AG04449 (cell line): ENCODE results near the gene COL4A1.

ENCODE experiments used
- CTCF ChIA-PET: fragments of 350-600 bp; formaldehyde crosslinking; extraction: SDS; loops from one replicate; lab custom pipeline; 2021; ENCODE audit warnings: antibody characterized with exemption; lab: Yijun Ruan, JAX
- POLR2A ChIA-PET: fragments of 400-600, 350-600 bp; formaldehyde crosslinking; extraction: SDS; loops from one replicate; lab custom pipeline; 2020; ENCODE audit warnings: antibody characterized with exemption, inconsistent platforms; lab: Yijun Ruan, JAX
- DNase-seq: peaks from one replicate; pipeline ENCODE4 v3.0.0-alpha.2; 2010; ENCODE audit warnings: low read depth, low spot score
- H3K4me3 ChIP-seq: 2 replicates; pipeline ENCODE4 v1.5.1; 2011; ENCODE audit warnings: low read depth, mild to moderate bottlenecking, control low read depth, low read length
- CTCF ChIP-seq: IDR thresholded peaks from one replicate; pipeline ENCODE4 v1.5.1; 2011; ENCODE audit warnings: mild to moderate bottlenecking, moderate library complexity, low read length, control low read depth, inconsistent platforms; ENCODE audit not compliant: insufficient read depth; ENCODE audit errors: missing control alignments

COL4A1 gene

GRCh38 chr13:110329798-110330461 is 23.0 kb upstream of the COL4A1 start:
- CTCF ChIA-PET: interaction anchor here (1.3 kb wide), 1 partner anchor 82 kb away, joined by 4 read pairs; no protein-coding TSS in a partner anchor
- TF ChIP-seq CTCF: no peak
- POLR2A ChIA-PET: interaction anchor here (1.4 kb wide), 1 partner anchor 74 kb away, joined by 4 read pairs; no protein-coding TSS in a partner anchor
- no peak for DNase-seq
- no peak overlapping the region; the same call in 1 of the 2 replicates for H3K4me3 ChIP-seq

GRCh38 chr13:110329258-110329657 is 22.3 kb upstream of the COL4A1 start:
- no peak overlapping the region for H3K4me3 ChIP-seq
- ChIA-PET CTCF (interaction anchor here (0.9 to 1.3 kb wide), 2 partner anchors 34 to 83 kb away, joined by 3 to 4 read pairs; no protein-coding TSS in a partner anchor), POLR2A (interaction anchor here (3.8 kb wide), 1 partner anchor 22 kb away, joined by 12 read pairs; the partner anchor contains the start of genes COL4A1 and COL4A2)
- DNase-seq: no peak
- no peak for TF ChIP-seq CTCF

GRCh38 chr13:110328573-110328972 is 21.6 kb upstream of the COL4A1 start:
- TF ChIP-seq CTCF: no peak
- no peak for DNase-seq
- H3K4me3 ChIP-seq: no peak overlapping the region
- CTCF ChIA-PET: interaction anchor here (0.9 to 1.1 kb wide), 2 partner anchors 34 to 84 kb away, joined by 3 read pairs; no protein-coding TSS in a partner anchor
- POLR2A ChIA-PET: interaction anchor here (3.8 kb wide), 1 partner anchor 21 kb away, joined by 12 read pairs; the partner anchor contains the start of genes COL4A1 and COL4A2

- no peak for TF ChIP-seq CTCF
- no peak overlapping the region for H3K4me3 ChIP-seq
- DNase-seq: no peak
- ChIA-PET CTCF (interaction anchor here (0.6 to 2.2 kb wide), 4 partner anchors 36 to 100 kb away, joined by 3 to 6 read pairs (median 3); no protein-coding TSS in a partner anchor), POLR2A (interaction anchor here (0.8 to 3.8 kb wide), 2 partner anchors 14 to 19 kb away, joined by 3 to 12 read pairs; partner anchors contain the start of genes COL4A1 and COL4A2)
These were observed 20.2 kb upstream of the COL4A1 start for GRCh38 chr13:110327051-110327721.

- H3K4me3 ChIP-seq: no peak overlapping the region
- no peak for DNase-seq
- no peak for TF ChIP-seq CTCF
- ChIA-PET CTCF (interaction anchor here (2.2 kb wide), 1 partner anchor 99 kb away, joined by 6 read pairs; no protein-coding TSS in a partner anchor), POLR2A (interaction anchor here (3.8 kb wide), 1 partner anchor 19 kb away, joined by 12 read pairs; the partner anchor contains the start of genes COL4A1 and COL4A2)
These were observed 19.4 kb upstream of the COL4A1 start for GRCh38 chr13:110326263-110326904.
